ENCODE results near the gene RAET1G.
"Not testable (repeated sequence)": the region's sequence is repeated elsewhere in the genome, so short reads cannot be mapped to it uniquely, and the experiment has no call there.

RAET1G gene, protein sequence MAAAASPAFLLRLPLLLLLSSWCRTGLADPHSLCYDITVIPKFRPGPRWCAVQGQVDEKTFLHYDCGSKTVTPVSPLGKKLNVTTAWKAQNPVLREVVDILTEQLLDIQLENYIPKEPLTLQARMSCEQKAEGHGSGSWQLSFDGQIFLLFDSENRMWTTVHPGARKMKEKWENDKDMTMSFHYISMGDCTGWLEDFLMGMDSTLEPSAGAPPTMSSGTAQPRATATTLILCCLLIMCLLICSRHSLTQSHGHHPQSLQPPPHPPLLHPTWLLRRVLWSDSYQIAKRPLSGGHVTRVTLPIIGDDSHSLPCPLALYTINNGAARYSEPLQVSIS

DNA sequence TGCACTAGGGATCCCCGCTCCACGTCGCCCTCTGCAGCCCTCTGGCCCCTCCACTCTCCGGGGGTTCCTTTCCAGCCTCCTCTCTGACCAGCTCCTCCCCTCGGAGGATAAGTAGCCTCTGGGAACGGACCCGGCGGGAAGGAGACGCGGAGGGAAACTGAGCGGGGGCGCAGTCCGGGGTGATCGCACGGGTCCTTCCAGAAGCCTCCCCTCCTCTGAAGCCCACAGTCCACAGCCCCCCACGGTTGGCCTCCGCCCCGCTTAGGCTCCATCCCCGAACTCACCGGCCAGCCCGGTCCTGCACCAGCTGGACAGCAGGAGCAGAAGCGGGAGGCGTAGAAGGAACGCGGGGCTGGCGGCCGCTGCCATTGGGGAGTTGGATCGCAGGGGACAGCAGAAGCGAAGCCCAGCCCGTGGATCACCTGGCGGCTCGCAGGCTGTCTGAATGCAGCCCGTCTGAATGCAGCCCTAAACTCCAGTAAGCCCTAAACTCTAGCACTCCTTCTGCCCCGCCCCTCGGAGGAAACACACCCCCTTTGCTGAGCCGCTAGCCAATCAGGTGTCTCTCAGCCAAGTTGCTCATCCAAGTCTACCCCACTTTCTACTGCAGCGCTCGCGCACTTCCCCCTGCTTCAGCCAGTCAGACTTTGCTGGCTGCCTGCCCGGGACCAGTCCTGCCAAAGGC is at the start of gene RAET1G:
RAET1G (minus strand) TSS at position 480 of the 685 bp plus-strand sequence; CDS start at position 369, 111 bp downstream.
- peak; percentile 87 for DNase-seq

DNA sequence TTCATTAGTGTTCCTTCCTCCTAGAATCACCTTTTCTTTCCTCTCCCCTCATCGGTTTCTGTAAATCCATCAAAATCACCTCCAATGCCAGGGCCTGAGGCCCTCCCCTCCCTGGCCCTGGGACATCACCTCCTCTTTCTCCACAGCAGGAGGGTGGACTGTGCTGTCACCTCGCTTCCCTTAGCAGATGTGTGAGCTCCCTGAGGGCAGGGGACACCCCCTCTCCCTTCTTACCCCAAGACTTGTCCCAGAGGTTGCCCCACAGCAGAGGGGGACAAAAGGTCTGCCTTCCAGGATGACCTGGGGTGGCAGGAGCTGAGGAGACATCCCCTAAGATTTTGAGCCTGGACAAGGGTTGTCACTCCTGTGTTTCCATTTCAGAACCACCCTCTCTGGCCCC is 46.7 kb upstream of the RAET1G start:
- no peak for DNase-seq

DNA sequence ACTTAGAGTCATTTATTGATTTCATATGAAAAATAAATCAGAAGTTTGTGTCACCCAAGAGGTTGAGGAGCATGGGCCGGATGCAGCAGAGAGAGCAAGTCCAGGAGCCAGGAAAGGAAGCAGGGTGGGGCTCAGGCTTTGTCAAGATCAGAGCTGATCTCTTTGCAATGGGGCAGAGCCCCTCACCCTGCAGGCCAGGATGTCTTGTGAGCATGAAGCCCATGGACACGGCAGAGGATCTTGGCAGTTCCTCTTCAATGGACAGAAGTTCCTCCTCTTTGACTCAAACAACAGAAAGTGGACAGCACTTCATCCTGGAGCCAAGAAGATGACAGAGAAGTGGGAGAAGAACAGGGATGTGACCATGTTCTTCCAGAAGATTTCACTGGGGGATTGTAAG is 46.0 kb upstream of the RAET1G start:
- DNase-seq: not testable (repeated sequence)

DNA sequence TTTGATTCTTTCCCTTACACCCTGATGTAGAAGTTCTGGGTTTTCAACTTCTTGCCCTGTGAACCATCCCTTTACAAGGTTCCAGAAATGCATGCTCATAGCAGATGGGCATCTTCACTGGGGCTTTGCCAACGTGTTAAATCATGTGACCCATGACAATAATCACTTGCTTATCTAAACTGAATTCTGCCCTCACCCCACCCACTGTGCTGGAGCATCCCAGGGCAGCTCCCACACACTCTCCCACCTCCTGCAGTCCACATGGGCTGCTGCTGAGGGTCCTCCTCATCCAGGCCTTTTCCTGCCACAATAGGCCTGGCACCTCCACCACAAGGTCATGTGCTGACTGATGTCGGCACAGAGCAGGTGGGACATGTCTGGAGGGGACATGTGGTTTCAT is 45.1 kb upstream of the RAET1G start:
- not testable (repeated sequence) for DNase-seq

DNA sequence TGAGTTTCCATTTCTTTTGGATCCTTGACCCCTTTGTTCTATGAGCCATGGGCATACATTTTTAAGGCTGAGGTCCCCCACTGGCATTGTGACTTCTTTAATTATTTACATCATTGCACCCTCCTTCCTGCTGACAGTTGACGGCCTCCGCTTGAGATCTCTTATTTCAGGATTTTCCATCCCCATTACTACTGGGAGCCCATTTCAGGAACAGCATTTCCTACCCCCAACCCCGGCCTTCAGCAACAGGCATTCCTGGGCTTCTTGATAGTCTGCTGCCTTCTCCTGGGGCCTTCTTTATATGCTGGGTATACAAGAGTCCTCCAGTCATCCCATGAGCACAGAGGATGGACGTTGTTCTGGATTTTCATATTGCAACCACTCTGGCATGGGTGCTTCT is 44.7 kb upstream of the RAET1G start:
- no peak for DNase-seq

DNA sequence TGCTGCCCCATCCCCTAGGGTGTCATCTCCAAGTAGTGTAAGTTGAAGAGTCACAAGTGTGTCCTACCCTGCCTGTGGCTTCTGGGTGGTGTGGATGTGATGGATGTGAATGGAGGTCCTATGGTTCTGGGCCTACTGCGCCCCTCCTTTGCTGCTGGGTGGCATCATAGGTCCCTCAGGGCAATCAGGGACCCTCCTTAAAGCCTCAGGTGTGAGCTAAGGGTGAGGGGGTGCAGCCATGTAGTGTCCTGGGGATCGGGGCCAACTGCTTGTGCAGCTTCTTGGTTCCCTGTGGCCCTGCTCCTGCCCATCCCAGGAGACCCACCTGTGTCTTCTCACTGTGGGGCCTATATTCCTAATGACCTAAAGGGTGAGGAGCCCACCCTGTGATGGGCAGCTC is 43.4 kb upstream of the RAET1G start:
- DNase-seq: not testable (repeated sequence)

DNA sequence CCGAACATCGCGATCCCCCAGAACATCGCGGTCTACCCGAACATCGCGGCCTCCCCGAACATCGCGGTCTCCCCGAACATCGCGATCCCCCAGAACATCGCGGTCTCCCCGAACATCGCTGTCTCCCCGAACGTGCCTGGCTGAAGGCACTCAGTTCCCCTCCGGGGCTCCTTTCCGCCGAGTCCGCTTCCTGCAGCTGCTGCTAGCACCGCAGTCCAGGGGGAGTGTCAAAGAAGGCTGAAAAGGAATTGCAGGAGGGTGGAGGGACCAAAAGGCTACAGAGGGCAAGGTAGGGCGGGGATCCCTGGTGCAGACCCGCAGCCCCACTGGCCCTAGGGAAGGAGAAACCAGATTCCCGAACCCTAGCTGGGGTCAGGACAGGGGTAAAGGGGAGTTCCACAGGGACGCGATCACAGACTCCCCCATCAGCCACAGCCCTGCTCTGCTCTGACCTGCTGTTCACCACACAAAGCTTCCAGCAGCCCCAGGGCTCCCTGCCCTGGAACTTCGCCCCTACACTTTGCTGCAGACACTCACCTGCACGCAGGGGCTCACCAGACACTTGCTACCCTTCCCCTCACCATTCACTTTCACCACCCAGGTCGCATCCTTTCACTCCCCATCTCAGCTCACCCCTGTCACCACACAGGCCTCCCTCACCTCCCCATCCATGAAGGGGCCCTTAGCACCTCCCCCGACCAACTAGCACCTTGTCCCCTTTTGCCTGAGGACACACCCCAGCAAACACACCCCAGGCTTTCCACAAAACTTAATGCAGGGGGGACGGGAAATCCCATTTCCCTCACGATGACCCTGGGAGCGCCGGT is 42.5 kb upstream of the RAET1G start:
- peak; percentile 29 for DNase-seq

DNA sequence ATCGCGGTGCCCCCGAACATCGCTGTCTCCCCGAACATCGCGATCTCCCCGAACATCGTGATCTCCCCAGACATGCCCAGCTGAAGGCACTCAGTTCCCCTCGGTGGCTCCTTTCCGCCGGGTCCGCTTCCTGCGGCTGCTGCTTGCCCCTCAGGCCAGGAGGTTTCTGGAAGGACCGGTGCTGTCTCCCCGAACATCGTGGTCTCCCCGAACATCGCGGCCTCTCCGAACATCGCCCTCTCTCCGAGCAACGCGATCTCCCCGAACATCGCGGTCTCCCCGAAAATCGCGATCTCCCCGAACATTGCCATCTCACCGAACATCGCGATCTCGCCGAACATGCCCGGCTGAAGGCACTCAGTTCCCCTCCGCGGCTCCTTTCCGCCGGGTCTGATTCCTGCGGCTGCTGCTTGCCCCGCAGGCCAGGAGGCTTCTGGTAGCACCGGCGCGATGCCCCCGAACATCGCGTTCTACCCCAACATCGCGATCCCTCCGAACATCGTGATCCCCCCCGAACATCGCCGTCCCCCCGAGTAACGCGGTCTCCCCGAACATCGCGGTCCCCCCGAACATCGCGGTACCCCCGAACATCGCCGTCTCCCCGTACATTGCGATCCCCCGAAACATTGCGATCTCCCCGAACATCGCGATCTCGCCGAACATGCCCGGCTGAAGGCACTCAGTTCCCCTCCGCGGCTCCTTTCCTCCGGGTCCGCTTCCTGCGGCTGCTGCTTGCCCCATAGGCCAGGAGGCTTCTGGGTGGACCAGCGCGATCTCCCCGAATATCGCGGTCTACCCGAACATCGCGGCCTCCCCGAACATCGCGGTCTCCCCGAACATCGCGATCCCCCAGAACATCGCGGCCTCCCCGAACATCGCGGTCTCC is 41.6 kb upstream of the RAET1G start:
- DNase-seq: peak; percentile 36

DNA sequence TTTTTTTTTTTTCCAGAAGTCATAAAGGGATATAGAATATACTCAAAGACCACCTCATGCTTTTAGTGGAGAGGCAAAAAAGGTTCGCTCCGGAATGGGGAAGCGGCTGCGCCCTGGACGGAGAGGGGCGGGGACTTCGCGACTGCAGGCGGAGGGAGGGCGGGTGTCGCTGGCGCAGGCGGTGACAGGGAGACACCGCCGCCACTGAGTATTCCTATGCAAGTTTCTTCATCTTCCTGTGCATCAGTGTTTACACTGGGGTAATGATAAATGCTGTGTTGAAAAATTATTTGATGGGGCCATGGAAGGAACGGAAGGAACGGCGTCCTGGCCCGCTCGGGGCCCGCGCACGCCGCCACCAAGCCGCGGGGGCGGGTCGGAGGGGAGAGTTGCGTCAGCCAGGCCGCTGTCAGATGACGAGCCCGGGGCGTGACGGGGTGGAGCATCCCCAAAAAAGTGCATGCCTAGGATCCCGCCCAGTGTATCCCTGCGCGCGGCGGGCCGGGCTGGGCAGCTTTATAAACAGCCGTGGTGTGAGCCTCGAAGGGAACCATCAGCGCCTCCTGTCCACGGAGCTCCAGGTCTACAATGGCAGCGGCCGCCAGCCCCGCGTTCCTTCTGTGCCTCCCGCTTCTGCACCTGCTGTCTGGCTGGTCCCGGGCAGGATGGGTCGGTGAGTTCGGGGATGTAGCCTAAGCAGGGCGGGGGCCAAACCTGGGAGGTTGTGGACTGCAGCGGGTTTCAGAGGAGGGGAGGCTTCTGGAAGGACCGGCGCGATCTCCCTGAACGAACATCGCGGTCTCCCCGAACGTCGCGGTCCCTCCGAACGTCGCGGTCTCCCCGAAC is 40.8 kb upstream of the RAET1G start, which contains the start of gene ULBP1:
ULBP1 (plus strand) TSS at position 482 of the 846 bp plus-strand sequence; CDS start at position 589, 107 bp downstream.
- peak; percentile 87 for DNase-seq

DNA sequence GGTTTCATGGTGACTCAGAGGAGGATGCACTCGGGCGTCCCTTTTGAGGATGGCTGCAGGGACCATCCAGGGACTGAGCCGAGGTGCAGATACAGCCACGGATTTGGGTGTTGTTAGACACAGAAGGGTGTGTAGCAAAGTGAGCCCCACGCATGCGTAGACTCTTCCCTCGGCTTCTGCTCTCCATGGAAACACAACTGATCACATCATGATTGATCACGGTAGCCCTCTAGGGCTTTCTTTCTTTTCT is 40.2 kb upstream of the RAET1G start:
- DNase-seq: peak; percentile 58

DNA sequence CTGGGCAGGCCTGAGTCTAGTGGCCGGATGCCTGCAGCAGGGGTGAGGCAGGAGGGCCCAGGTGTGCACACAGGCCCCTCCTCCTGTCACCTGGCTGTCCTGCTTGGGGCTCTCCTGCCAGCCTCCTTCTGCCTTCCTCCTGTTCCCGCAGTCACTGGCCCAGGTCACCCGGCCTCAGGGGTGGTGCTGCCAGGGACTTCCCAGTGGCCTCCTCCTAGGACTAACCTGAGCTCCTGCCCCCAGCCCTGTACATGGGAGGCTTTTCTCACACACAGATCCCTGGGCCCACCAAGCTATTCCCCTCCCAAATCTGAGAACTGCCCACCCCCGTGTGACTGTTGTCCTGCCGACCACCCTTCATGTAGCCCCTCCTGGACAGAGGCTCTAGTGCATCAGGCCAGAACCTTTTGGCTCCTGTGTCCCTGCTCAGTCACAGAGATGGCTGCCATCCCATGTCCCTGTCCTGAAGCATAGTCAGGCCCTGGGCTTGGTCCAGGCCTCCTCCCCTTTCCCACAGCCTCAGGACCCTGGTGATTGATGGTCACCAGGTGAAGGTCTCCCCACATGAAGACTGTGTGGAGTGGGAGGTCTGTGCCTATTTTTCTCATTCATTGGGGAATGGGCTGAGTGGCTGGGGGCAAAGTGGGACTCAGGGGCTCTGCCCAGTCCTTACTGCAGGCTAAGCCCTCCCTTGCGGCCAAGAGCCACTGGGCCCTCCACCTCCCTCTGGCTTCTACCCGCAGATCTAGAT is 39.7 kb upstream of the RAET1G start:
- DNase-seq: no peak

DNA sequence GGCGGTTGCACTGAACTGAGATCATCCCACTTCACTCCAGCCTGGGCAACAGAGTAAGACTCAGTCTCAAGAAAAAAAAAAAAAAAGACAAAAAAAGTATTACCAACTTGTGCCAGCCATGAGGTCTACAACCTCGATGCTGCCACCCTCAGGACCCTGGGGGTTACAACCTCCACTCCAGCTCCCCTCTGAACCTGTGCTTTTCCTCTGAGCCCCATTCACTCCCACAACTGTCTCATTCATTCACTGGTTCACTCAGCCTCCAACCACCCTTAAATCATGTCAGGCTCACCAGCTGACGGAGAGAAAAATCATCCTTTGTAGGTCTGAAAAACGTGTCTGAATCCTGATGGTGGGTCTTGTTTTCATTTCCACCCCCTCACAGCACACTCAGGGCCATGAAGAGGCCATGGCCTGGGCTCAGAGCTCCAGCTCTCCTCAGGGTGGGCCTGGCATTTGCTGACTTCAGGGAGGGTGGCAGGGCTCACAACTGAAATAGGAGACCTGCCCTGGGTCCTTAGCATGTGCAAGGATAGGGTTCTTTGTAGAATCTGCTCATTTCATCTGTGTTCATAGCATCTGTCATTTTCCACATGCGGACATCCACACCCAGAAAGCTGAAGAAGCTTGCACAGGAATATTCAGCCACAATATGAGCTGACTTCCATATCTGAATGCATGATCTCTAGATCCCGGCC is 39.0 kb upstream of the RAET1G start:
- peak; percentile 36 for DNase-seq

DNA sequence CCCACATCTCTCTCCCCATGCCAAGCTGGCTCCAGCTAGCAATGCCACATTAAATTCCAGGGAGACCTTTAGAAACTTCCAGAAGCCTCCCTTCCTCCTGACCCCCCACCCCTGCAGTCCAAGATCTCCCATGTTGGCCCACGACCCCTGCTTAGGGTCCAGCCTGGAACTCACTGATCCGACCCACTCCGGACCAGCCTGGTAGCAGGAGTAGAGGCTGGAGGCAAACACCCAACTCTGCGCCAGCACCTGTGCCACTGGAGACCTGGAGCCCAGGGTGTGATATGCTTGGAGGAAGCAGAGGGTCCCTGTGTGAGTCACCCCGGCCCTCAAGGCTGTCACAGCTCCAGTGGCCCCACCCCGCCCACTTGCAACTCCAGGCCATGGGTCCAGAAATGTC is 37.6 kb upstream of the RAET1G start:
- no peak for DNase-seq

DNA sequence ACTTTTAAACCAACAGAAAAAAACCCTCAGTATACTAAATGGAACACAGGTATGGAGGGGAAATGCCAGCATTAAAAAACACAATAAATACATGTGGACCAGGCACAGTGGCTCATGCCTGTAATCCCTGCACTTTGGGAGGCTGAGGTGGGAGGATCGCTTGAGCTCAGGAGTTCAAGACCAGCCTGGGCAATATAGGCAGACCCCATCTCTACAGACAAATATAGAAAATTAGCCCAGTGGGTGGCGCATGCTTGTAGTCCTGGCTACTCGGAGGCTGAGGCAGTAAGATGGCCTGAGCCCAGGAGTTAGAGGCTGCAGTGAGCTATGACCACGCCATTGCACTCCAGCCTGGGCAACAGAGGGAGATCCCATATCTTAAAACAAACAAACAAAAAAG is 36.9 kb upstream of the RAET1G start:
- not testable (repeated sequence) for DNase-seq

DNA sequence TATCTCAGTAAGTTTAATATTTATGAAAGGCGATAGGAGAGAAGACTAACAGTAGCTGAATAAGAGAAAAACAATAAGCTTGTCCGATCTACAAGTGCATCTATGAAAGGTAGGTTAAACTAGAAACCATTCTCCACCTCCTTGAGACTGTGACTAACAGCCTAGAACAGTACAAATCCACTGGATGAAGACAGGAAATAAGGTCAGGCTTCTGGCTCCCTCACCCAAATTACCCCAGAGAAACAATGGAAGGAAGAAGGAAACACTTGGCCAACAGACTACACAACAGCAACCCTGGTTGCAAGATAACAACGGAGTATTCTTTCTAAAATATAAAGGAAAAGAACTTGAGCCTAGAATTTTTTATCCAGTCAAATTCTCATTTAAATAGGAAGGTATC is 35.2 kb upstream of the RAET1G start:
- not testable (repeated sequence) for DNase-seq

DNA sequence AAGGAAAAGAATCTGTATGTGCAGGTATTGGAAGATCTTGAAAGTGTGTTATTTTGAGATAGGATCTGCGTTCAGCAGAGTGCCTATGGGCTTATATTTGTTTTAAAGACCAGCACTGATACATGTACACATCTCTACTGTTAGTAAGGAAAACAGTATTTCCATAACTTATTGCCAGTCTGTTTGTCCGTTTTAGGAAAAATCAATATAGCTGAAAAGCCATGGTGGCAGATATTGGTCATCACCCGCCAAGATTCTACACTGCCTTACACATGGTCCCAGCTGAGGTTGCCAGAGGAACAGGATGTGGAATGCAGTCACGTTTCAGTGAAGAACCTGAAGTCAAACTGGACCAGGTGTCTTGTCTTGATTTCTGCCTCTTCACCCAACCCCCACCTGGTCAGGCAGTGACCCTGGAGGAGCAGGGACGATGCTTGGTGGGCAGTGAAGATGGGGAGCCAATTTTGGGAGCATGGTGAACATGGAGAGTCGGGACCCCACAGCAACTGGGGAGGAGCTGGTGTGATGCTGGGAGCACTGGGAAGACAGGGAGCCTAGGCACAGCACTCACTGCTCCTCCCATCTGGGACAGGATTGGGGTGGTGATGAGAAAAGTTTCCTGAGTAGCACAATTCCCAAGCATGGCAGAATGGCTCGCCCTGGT is 32.9 kb upstream of the RAET1G start:
- DNase-seq: not testable (repeated sequence)

DNA sequence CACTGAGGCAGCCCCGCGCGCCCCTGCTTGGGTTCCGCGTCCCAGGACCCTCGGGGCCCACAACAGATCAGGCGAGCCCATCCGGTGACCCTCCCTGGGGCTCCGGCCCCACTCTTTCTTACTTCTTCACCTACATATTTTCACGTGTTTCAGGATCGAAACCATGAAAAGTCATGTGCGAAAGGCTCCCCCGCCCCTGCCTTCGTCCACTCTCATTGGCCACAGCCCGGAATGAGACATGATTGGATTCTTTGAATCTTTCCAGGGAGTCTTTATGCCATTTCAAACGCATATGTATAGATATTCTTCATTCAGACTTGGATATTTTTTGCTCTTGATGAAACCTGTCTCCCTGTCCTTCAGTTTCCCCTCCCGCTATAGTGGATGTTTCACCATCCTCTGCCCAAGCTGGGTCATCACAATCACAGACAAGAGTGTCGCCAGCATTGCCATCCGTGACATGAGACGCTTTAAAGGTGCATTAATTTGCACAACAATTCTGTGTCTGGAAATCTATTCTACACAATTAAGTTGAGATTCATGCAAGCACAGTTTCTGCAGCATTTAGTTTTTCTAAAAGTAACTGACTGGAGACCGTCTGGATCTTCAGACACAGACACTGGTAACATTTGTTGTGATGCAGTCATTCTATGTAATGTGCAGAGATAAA is 32.2 kb upstream of the RAET1G start:
- DNase-seq: not testable (repeated sequence)

DNA sequence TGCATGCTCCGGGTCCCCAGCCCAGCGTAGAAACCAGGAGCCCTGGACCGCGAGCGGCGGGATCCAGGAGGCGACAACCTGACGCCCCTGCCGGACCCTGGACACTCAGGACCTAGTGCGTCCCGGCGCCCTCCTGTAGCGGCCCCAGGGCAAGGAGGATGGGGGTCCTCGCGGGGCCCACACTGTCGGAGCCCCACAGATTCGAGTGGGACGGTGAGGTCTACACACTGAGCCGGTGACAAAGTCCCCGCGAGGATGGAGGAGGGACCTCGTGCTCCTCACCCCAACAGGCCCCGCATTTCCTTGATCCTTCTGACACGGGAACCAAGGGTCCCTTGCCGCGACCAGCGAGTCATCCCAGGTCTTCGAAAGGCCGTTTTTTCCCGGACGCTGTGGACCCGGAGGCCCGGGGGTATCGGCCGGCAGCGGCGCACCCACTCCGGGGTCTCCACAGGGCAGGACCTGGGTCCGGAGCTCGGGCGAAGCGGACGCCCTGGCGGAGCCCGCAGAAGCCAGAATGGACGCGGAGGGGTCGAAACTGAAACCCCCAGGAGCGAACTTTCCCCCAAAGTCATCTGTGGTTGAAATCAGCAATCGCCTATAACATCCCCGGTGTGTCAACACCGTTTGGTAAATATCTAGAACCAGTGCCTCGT is 31.5 kb upstream of the RAET1G start:
- DNase-seq: not testable (repeated sequence)

DNA sequence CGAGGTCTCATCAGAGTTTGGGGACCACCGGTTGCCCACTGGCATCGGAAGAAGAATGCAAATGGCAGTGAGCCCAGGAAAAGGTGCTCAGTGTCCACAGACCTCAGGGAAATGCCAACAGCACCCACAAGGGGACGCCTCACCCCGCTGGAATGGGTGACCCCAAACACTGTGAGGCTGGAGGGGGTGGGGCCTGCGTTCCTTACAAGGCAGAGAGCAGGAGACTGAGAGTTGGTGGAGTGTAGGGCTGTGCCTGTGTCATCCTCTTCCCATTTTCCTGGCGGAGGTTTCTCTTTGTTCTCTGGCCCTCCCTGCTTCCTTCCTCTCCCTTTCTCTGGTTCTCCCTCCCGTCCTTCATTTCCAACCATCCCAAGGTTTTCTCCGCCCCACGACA is 31.0 kb upstream of the RAET1G start:
- not testable (repeated sequence) for DNase-seq
